ENCODE results near the gene AKR1C1.
A peak's percentile ranks its signal among the peaks of the same experiment; 100 is the strongest.
"Not testable (repeated sequence)": the region's sequence is repeated elsewhere in the genome, so short reads cannot be mapped to it uniquely, and the experiment has no call there.

Gene AKR1C1

GRCh38 chr10:4962876-4963814 is at the start of gene AKR1C1:
AKR1C1 (plus strand) TSS chr10:4963415; CDS start chr10:4963445, 30 bp downstream.
- peak; percentile 40 for DNase-seq (ENCODE audit: low read depth)
- peak within 1 kb of the TSS; percentile 42 for H3K4me3 ChIP-seq (replicated peaks; ENCODE audit: low read depth, low read length)

DNA sequence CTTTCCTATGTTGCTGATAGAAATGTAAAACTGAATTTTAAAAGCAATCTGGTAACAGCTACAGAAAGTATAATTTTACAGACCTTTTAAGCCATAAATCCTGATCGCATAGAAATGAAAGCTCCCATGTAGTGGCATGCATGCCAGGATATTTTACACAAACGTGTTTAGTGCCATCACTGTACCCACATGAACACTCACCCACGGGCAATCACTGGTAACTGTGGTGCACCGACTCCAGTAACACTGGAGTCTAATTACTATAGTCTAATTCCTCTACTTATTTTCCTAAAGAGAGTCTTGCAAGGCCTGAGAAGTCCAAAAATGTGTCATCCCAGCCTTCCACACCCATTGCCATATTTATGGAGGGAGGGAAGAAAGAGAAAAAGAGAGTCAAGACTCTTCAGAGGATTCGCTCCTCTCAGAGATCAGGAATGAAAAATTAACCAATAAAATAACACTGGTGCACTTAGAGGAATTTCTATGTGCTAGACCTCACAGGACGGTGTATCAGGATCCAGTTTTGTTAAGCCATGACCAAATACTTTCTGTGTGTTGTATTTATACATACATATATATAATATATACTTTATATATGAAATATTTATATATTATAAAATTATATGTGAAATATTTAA is 48.9 kb upstream of the AKR1C1 start:
- DNase-seq (ENCODE audit: low read depth) = no peak
- H3K4me3 ChIP-seq (replicated peaks; ENCODE audit: low read depth, low read length) = no peak overlapping the region
- TF ChIP-seq, protein P1, sequence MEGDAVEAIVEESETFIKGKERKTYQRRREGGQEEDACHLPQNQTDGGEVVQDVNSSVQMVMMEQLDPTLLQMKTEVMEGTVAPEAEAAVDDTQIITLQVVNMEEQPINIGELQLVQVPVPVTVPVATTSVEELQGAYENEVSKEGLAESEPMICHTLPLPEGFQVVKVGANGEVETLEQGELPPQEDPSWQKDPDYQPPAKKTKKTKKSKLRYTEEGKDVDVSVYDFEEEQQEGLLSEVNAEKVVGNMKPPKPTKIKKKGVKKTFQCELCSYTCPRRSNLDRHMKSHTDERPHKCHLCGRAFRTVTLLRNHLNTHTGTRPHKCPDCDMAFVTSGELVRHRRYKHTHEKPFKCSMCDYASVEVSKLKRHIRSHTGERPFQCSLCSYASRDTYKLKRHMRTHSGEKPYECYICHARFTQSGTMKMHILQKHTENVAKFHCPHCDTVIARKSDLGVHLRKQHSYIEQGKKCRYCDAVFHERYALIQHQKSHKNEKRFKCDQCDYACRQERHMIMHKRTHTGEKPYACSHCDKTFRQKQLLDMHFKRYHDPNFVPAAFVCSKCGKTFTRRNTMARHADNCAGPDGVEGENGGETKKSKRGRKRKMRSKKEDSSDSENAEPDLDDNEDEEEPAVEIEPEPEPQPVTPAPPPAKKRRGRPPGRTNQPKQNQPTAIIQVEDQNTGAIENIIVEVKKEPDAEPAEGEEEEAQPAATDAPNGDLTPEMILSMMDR (IDR thresholded peaks at IDR 0.05; ENCODE audit: low read length, missing control alignments) = no peak

DNA sequence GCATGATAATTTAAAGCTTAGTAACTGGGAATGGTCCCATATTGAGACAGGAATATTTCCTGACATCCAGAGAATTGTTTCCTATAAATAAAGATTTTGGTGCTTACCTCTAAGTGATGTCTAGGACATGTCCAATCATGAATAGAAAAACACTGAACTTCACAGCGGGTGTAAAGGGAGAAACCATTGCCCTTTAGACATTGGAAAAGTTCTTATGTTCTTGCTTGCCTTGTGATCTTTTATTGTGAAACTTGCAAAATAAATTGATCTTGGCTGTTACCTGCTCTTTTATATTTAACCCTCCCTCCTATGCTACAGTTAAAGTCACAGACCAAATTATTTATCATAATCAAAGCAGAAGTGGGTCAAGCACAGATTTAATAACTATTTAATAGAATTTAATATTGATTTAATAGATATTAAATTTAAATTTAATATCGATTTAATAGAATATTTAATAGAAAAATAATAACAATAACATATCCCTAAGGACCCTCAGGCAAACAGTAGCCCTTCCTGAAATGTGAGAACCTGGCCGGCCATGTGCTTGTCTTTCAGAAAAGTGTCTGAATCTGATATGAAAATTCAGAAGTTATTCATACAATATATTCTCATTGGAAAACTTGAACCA is 47.0 kb upstream of the AKR1C1 start:
- TF ChIP-seq, protein P1 (IDR thresholded peaks at IDR 0.05; ENCODE audit: low read length, missing control alignments) = no peak
- DNase-seq (ENCODE audit: low read depth) = no peak
- H3K4me3 ChIP-seq (replicated peaks; ENCODE audit: low read depth, low read length) = no peak overlapping the region

DNA sequence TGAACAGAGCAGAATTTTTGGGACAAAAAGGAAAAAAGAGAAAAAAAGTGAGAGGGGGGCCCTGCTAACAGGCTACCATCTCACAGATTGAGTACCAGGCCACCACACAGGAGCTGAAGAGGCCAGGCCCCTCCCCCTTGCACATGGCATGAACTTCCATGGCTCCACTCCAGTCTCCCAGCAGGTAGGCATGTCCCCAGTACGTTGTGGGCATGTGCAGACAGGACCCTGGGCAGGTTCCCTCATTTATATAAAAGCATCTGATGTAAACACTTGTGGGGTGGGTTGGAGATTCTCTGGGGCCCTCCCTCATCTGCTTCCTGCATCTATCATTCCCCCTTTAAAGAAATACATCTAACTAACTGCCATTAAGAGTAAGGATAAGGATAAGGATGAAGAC is 45.0 kb upstream of the AKR1C1 start:
- TF ChIP-seq, protein P1 (IDR thresholded peaks at IDR 0.05; ENCODE audit: low read length, missing control alignments) = no peak
- no peak overlapping the region for H3K4me3 ChIP-seq (replicated peaks; ENCODE audit: low read depth, low read length)
- DNase-seq (ENCODE audit: low read depth) = no peak

- DNase-seq (ENCODE audit: low read depth); H3K4me3 ChIP-seq (replicated peaks; ENCODE audit: low read depth, low read length): not testable (repeated sequence)
These were observed 38.7 kb upstream of the AKR1C1 start for GRCh38 chr10:4924482-4924881.

DNA sequence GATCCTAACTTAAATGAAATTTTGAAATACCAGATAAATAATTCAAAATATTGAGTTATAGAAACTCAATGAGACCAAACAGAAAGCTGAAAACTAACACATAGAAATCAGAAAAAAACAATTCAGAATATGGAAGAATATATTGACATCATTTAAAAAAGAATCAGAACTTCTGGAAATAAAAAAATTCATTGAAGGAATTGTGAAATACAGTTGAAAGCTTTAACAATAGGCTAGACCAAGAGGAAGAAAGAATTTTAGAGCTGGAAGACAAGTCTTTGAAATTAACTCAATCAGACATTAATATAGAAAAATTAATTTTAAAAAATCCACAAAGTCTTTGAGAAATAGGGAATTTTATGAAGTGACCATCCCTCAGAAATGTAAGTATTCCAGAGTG is 36.8 kb upstream of the AKR1C1 start:
- DNase-seq (ENCODE audit: low read depth) = no peak
- TF ChIP-seq, protein P1 (IDR thresholded peaks at IDR 0.05; ENCODE audit: low read length, missing control alignments) = no peak
- H3K4me3 ChIP-seq (replicated peaks; ENCODE audit: low read depth, low read length) = no peak overlapping the region

DNA sequence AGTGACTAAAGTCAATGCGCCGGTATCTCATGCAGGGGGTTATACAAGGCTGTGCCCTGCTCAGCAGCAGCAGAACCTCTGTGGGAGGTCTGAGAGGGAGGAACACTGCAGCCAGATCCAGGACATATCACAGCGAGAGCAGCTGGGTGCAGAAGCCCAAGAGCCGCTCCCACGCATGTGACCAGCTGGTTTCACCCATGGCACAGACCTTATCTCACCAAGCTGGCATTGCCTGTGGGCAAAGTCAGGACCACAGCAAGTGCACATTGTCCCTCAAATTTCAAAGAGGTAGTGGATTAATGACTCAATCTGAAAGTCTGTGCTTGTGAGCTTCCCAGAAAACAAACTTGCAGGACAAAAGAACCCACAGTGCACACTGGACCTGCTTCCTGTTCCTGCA is 31.6 kb upstream of the AKR1C1 start:
- TF ChIP-seq, protein P1 (IDR thresholded peaks at IDR 0.05; ENCODE audit: low read length, missing control alignments) = no peak
- H3K4me3 ChIP-seq (replicated peaks; ENCODE audit: low read depth, low read length) = no peak overlapping the region
- DNase-seq (ENCODE audit: low read depth) = no peak

All from fibroblast of pulmonary artery (primary cell).